ENCODE results near the gene NFIA.

GRCh38 chr1:61241411-61241838 lies 159.1 kb downstream of the NFIA start:
- TF ChIP-seq POLR2A (IDR thresholded peaks at IDR 0.05; ENCODE audit: low read depth, low read length): no peak
- TF ChIP-seq TAF1 (IDR thresholded peaks at IDR 0.05; ENCODE audit: borderline replicate concordance, low read depth, low read length): no peak
- TF ChIP-seq POLR2AphosphoS5 (IDR thresholded peaks at IDR 0.05; ENCODE audit: low read depth, low read length): no peak

Measured in GM12892 (cell line).